EH (cell line): Measurements from ENCODE around the gene ABCA3.
"Not testable (repeated sequence)": the region's sequence is repeated elsewhere in the genome, so short reads cannot be mapped to it uniquely, and the experiment has no call there.

Experiments
- DNase-seq: peaks from one replicate; pipeline ENCODE4 v3.0.0-alpha.2; 2015; ENCODE audit warnings: low read depth

ABCA3 gene

DNA sequence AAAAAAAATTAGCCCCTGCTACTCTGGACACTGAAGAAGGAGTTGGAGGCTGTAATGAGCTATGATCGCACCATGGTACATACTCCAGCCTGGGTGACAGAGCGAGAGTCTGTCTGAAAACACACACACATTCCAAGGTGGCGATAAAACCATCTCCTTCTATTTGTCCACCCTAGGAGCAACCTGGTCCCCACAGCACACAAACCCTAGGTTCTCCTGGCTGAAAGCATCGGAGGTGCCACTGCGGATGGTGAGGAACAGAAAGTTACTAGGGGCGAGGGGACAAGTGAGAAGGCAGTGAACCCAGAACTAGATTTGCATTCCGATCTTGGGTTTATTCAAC lies 87.8 kb downstream of the ABCA3 start:
- peak; percentile 32 for DNase-seq

DNA sequence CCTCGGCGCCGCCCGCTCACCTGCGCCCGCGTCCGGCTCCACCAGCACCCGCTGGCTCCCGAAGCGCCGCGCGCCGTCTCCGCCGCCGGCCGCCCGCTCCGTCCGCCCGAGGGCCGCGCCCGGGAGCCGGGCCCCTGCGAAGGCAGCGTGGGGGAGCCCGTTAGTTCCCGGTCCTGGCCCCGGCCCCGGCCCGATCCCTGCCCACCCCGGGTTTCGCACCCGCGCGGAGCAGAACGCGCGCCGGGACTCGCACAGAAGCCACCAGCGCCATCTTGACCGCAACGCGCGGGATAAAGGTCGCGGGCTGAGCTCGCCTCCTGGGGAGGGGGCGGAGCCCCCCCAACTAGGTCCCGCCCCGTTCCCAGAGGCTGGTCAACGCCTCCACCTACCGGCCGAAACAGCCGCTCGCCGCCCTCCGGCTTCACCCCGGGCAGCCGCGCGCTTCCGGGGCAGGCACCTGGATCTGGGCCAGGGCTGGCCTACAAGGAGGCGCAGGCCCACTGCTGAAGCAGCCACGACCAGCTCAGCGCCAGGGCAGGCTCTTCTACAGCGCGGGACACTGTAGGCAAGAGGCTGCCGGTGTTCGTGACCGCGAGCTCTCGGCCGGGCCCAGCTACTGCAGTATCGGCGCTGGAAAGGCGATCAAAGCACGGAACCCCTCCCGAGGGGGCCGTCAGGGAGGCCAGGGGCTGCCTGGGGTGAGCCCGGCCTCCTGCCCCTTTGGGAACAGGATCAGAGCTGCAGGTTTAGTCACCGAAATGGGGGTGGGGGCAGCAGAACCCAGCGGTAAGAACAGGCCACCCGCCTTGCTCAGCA lies 89.0 kb downstream of the ABCA3 start, which contains the start of gene ECI1:
Gene ECI1 (minus strand): TSS at position 292 of the 816 bp plus-strand sequence. CDS start 21 bp downstream, at position 271.
- DNase-seq: peak; percentile 97

DNA sequence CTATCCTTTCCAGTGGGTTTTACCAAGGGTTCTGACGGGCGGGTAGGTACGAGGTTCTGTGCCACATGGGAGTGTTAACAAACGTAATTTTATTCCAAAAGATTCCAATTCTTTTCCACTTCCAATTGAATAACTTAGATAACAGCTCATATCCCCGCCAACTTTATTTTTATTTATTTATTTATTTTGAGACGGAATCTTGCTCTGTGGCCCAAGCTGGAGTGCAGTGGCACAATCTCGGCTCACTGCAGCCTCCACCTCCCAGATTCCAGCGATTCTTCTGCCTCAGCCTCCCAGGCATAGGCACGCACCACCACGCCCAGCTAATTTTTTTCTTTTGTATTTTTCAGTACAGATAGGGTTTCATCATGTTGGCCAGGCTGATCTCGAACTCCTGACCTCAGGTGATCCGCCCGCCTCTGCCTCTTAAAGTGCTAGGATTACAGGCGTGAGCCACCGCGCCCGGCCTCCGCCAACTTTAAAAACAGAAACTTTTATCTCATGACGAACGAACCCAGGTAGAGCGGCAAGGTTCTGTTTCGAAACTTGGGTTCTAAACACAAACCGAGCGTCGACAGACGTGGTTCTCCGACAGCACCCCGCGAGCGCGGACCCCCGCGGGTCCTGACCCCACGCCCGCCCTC lies 89.8 kb downstream of the ABCA3 start:
- peak; percentile 38 for DNase-seq

DNA sequence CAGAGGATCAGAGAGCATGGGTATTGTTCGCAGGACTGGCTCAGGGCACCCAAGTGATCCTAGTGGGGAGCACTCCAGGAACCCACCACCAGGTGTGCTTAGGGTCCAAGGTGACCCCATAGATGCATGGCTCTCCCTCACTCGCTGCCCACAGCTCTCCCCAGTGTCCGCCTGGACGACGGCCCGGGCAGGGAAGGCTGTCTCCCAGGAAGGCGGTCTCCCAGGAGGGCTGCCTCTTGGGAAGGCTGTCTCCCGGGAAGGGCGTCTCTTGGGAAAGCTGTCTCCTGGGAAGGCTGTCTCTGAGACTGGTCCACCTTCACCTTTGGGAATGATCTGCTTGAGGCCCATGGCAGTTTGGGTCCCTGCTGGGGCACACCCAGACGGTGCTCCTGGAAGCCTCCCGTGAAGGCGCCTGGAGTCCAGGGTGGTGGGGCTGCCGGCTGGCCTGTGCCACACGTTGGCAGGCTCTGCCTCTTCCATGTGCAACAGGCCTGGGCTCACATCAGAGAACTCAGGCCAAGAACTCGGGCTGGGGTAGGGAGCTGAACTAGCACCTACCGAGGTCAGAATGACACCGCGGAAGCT lies 94.1 kb downstream of the ABCA3 start:
- DNase-seq: no peak

DNA sequence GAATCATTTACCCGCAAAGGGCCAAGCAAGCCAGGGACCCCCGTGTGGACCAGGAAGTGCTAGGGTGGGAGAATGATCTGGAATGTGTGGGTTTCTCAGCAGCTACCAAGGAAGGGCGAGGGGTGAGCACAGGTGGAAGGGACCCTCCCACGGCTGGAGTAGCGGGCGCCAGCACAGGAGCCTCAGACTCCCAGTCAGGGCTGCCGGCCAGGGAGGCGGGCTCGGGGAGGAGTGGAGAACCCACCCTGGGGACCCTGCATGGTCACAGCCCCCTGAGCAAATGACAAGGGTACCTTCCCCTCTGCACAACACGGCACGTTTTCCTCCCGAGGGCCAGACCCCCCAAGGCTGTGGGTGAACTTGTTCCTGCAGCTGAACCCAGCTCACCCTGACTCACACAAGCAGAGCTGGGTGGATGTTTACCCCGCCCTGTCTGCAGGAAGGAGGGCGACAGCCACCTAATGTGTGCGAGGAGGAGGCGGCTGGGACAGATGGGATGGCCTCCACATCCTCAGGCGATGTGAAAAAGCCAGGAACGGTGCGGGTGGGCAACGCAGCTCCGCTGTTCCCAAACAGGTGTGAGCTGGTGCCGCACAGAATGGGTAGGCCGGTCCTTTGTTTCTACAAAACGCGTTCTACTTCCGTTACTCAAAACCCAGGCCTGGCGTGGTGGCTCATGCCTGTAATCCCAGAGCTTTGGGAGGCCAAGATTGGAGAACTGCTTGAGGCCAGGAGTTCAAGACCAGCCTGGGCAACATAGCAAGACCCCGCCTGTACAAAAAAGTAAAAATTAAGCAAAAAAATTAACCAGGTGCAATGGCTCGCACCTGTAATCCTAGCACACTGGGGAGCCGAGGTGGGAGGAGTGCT lies 95.4 kb downstream of the ABCA3 start:
- DNase-seq: no peak

DNA sequence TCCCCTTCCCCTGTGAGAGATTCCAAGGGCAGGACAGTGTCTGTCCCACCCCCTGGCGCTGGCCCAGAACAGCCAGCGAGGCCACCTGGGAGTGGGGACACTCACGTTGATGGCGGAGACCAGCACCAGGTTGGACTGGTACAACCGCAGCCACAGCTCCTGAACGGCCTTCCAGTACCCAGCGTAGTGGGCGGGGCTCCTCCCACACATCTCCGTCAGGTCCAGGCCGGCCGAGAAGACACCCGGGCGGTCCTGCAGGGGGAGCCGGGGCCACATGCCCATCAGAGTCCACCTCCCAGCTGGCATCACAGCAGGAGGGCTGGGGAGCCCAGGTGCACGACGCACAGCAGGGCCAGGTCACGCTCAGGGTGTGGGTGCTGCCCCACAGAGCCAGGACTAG lies 96.2 kb downstream of the ABCA3 start:
- no peak for DNase-seq

DNA sequence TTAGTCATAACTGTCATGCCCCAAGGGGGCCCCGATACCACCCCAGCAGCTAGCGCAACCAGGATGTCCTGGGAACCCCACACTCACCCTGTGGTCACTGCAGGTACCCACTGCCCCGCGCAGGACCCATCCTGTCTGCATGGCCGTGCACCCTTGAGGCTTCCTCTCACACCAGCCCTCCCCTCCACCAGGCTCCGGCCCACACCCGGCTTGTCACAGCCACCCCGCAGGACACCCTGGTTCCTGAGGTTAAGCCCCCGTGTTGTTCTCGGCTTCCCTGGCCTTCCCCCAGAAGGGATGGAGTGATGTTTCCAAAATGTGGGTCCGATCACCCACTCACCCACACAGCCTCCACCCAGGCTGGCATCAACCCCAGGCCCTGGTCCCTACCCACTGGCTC lies 96.7 kb downstream of the ABCA3 start:
- DNase-seq: no peak

DNA sequence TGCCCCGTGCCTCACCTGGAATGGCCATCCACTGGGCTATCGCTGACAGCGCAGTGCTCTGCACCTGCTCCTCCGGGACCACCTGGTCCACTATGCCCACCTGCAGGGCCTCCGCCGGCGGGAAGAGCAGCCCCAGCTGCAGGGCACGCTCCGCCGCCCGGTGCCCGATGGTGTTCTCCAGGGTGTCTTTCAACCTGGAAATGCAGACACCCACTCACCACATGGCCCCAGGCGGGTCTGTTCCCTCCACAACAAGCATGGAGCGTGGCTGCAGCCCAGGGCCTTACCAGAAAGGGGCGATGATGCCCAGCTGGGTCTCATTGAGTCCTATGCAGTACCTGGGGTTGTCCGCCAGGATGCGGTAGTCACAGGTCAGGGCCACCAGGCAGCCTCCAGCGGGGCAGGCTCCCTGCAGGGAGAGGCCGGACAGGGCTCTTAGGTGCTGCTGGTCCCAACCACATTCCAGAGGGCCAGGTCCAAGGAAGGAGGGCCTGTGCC lies 97.4 kb downstream of the ABCA3 start:
- DNase-seq: no peak

DNA sequence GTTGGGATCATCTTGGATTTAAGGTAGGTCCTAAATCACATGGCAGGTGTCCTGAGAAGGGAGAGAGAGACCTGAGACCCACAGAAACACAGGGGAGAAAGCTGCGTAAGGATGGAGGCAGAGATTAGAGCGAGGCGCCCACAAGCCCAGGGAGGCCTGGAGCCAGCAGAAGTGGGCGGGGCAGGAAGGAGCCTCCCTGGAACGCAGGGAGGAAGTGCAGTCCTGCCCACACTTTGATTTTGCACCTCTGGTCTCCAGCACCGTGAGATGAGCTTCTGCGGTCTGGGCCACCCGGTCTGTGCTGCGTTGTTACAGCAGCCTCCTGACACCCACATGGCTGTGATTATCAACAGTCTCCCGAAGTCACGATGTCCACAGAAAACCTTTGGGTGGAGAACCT lies 97.9 kb downstream of the ABCA3 start:
- no peak for DNase-seq

DNA sequence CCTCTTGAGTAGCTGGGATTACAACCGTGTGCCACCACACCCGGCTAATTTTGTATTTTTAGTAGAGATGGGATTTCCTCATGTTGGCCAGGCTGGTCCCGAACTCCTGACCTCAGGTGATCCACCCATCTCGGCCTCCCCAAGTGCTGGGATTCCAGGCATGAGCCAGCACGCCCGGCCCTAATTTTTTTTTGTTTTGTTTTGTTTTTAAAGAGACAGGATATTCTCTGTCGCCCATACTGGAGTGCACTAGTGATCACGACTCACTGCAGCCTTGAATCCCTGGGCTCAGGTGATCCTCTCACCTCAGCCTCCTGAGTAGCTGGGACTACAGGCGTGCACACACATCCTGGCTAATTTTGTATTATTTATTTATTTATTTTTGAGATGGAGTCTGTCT lies 100.2 kb downstream of the ABCA3 start:
- not testable (repeated sequence) for DNase-seq

DNA sequence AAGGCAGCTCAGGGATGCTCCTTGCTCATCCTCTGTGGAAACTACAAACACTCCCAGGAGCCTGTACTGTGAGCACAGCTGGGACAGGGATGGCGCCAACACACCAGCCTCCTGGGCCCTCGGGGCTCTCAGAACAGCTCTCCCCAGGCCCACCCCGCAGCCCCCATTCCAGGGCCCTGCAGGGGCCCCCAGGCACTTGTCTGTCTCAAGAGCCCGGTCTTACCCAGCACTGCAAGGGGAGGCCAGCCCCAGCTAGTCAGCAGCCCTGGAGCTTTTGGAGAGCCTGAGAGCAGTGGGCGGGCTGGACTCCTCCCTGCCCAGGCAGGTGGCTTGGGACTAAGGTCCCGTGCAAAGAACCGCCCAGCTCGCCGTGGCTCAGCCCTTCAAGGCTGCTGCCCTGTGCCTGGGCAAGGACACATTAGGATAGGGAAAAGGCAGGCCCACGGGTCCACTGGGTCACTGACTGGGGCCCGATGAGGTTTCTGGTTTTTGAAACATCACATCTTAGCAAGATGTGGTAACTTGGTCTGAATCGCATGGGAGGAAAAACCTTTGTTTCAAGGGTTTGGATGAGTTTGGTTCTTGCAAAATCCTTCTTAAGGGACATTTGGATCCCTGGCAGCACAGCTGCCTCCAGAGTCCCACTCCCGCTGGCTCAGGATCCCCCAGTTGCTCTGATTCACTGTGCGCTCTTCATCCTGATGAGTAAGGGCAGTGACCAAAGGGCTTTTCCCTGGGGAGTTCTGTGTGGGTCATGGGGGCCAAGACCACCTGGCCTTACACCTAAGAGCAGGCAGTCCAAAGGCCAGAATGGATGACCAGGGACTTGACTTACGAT lies 101.5 kb downstream of the ABCA3 start:
- DNase-seq: no peak

DNA sequence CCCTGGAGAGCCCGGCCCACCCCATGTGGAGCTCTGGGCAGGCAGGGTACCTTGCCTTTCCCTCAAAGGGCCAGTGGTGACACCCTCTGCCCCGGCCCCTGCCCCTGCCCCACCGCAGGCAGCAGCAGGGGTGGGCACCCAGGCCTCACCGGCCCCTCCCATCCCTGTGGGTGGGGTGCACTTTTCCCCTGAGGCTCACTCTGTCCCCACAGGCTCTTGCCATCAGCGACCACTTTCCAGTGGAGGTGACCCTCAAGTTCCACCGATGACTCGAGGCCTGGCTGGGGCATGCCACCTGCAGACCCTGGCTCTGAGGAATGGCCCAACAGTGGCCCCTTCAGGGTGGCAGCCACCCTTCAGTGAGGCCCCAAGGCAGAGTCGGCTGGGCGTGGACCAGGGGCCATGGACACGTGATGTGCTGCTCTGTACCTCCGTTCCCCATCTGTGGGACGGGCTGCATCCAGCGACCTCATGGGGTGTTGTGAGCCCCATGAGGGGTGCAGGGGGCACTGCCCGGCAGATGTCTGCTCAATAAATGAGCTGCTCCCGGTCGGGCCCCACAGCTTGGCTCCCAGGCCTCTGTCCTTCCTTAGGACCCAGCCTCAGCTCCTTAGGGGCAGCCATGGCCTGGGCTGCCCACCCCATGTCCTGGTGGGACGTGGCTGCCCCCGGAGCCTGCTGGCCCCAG lies 102.2 kb downstream of the ABCA3 start:
- no peak for DNase-seq

DNA sequence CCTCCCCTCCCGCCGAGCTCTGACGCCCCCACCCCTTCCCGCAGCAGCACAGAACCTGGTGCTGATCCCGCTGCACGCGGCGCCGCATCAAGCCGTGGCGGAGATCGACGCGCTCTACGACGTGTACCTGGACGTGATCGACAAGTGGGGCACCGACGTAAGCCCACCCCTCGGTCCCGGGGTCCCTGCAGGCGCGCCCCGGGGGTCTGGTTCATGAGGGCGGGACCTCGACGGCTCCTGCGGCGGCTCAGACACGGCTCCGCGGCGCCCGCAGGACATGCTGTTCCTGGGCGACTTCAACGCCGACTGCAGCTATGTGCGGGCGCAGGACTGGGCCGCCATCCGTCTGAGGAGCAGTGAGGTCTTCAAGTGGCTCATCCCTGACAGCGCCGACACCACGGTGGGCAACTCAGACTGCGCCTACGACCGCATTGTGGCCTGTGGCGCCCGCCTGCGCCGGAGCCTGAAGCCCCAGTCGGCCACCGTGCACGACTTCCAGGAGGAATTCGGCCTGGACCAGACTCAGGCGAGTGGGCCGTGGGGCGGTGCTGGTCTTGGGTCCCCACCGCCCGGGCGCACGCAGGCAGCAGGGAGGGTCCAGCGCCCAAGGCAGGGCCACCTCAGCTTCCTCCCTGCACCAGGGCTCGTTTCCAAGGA lies 102.9 kb downstream of the ABCA3 start:
- DNase-seq: no peak

DNA sequence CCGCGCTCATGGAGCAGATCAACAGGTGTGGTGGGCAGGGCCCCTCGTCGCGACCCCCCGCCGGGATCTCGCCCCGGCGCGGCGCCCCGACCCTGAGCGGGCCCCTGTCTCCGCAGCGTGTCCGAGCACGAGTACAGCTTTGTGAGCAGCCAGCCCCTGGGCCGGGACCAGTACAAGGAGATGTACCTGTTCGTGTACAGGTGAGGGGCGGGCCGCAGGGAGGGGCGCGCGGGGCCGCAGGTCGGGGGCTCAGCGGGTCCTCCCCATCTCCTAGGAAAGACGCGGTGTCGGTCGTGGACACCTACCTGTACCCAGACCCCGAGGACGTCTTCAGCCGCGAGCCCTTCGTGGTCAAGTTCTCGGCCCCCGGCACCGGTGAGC lies 103.4 kb downstream of the ABCA3 start:
- DNase-seq: no peak

DNA sequence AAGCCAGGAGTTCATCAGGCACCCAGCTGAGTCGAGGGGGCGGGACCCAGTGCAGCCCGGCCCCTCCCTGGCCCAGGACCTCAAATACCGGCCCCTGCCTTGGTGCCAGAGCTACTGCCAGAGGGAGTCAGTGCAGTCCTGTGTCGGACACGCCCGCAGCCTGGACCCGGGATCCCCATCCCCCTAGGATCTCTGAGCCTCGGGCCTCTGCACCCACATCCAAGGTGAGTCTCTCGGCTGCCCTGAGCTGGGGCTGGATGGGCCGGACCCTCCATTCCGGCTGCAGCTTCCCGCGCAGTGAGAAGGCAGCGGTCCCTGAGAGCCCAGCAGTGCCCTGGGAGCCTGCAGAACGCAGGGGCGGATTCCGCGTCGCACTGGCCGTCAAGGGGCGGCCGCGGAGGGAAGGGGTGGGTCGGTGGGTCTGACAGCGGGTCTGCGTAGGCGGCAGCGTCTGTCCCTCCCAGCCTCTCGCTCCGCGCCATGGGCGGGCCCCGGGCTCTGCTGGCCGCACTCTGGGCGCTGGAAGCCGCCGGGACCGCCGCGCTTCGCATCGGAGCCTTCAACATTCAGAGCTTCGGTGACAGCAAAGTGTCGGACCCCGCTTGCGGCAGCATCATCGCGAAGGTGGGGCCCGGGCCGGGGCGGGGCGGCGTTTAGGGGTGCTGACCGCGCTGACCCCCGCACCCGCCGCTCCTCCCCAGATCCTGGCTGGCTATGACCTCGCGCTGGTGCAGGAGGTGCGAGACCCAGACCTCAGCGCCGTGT lies 104.0 kb downstream of the ABCA3 start, which contains the start of gene DNASE1L2:
Gene DNASE1L2 (plus strand): TSS at position 108 of the 765 bp plus-strand sequence. CDS start 373 bp downstream, at position 481.
- DNase-seq: peak; percentile 50

DNA sequence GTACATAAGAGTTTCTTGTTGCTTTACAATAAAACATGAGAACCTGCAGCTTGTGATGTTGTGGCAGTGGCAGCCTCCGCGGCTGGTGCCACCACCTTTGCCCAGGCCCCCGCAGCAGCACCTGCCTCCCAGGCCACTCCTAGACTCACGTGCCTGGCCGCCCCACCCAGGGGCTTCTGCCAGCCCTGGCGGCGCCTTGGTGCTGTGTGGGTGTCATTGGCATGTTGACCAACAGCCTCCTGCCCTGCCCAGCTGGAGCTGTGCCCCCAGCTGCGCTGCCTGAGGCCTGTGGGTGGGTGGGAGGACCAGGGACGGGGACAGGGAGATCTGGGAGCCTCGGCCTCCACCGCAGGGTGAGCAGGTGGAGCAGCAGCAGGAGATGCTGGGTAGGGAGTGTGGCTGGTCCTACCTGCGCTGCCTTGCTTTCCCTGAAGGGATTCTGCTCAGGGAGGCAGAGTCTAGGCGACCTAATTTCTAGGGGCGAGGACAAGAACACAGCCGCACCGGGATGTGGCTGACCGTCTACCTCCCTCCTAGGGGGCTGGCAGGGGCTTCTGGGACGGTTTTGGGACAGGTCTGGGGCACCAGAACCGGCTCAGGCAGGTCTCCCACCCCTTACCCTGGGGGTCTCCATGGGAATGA lies 104.7 kb downstream of the ABCA3 start:
- no peak for DNase-seq

DNA sequence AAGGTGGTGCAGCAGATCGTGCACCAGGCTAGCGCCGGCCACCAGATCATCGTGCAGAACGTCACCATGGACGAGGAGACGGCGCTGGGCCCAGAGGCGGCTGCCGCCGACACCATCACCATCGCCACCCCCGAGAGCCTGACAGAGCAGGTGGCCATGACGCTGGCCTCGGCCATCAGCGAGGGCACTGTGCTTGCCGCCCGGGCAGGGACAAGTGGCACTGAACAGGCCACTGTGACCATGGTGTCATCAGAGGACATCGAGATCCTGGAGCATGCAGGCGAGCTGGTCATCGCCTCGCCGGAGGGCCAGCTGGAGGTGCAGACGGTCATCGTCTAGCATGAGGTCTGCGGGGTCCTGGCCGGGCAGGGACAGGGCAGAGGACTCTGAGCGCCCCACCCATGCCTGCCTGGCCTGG lies 105.3 kb downstream of the ABCA3 start:
- DNase-seq: no peak

DNA sequence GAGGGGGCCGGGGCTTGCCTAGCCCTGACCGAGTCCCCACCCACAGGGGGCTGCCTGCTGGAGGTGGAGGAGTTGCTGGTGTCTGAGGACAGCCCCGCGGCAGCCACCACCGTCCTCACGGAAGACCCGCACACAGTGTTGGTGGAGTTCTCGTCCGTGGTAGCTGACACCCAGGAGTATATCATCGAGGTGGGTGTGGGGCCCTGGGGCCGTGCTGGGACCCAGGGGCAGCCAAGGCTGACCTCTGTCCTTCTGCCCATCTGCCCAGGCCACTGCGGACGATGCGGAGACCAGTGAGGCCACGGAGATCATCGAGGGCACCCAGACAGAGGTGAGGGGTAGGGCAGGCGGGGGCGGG lies 105.7 kb downstream of the ABCA3 start:
- DNase-seq: no peak
